Measurements from ENCODE around the gene SPI1.
A peak's percentile ranks its signal among the peaks of the same experiment; 100 is the strongest.

Gene SPI1

GRCh38 chr11:47394322-47395222, 16.2 kb upstream of the SPI1 start:
- FAIRE-seq (peak; percentile 85), DNase-seq (ENCODE audit: insufficient read length, low spot score) (peak; percentile 91)
- peak; percentile 66 for TF ChIP-seq POLR2AphosphoS5 (IDR thresholded peaks at IDR 0.05; ENCODE audit: low read depth, low read length)
- peak; percentile 54; the same call in 1 of the 2 replicates for TF ChIP-seq POU2F2 (IDR thresholded peaks at IDR 0.05; ENCODE audit: low read depth, low read length)
- peak; percentile 39; the same call in 1 of the 2 replicates for TF ChIP-seq POLR2A (IDR thresholded peaks at IDR 0.05; ENCODE audit: low read depth, low read length)
- no peak for TF ChIP-seq PAX5 (IDR thresholded peaks at IDR 0.05; ENCODE audit: insufficient read depth, low read length, severe bottlenecking)
- peak; percentile 67 for TF ChIP-seq TAF1 (IDR thresholded peaks at IDR 0.05; ENCODE audit: low read depth, low read length)
- peak; percentile 90 for TF ChIP-seq SPI1 (IDR thresholded peaks at IDR 0.05; ENCODE audit: low read depth, low read length)

GRCh38 chr11:47394050-47394321, 15.6 kb upstream of the SPI1 start:
- DNase-seq (ENCODE audit: insufficient read length, low spot score) (no peak), FAIRE-seq (no peak)
- no peak for TF ChIP-seq PAX5 (IDR thresholded peaks at IDR 0.05; ENCODE audit: insufficient read depth, low read length, severe bottlenecking)
- TF ChIP-seq SPI1 (IDR thresholded peaks at IDR 0.05; ENCODE audit: low read depth, low read length) = no peak
- TF ChIP-seq POLR2AphosphoS5 (IDR thresholded peaks at IDR 0.05; ENCODE audit: low read depth, low read length) = no peak
- no peak for TF ChIP-seq POLR2A (IDR thresholded peaks at IDR 0.05; ENCODE audit: low read depth, low read length)
- TF ChIP-seq POU2F2 (IDR thresholded peaks at IDR 0.05; ENCODE audit: low read depth, low read length) = no peak
- no peak for TF ChIP-seq TAF1 (IDR thresholded peaks at IDR 0.05; ENCODE audit: low read depth, low read length)

GRCh38 chr11:47393163-47394049, 15.1 kb upstream of the SPI1 start:
- TF ChIP-seq TAF1 (IDR thresholded peaks at IDR 0.05; ENCODE audit: low read depth, low read length) (no peak), POLR2AphosphoS5 (IDR thresholded peaks at IDR 0.05; ENCODE audit: low read depth, low read length) (no peak), POU2F2 (IDR thresholded peaks at IDR 0.05; ENCODE audit: low read depth, low read length) (no peak), PAX5 (IDR thresholded peaks at IDR 0.05; ENCODE audit: insufficient read depth, low read length, severe bottlenecking) (no peak), SPI1 (IDR thresholded peaks at IDR 0.05; ENCODE audit: low read depth, low read length) (no peak), POLR2A (IDR thresholded peaks at IDR 0.05; ENCODE audit: low read depth, low read length) (no peak)
- DNase-seq (ENCODE audit: insufficient read length, low spot score) (no peak), FAIRE-seq (peak; percentile 54)

GRCh38 chr11:47392546-47393162, 14.3 kb upstream of the SPI1 start:
- DNase-seq (ENCODE audit: insufficient read length, low spot score) (no peak), FAIRE-seq (no peak)
- no peak for TF ChIP-seq TAF1 (IDR thresholded peaks at IDR 0.05; ENCODE audit: low read depth, low read length)
- TF ChIP-seq POU2F2 (IDR thresholded peaks at IDR 0.05; ENCODE audit: low read depth, low read length) = no peak
- no peak for TF ChIP-seq POLR2AphosphoS5 (IDR thresholded peaks at IDR 0.05; ENCODE audit: low read depth, low read length)

- no peak for DNase-seq (ENCODE audit: insufficient read length, low spot score)
- TF ChIP-seq SPI1 (IDR thresholded peaks at IDR 0.05; ENCODE audit: low read depth, low read length) (no peak), POLR2A (IDR thresholded peaks at IDR 0.05; ENCODE audit: low read depth, low read length) (no peak), POLR2AphosphoS5 (IDR thresholded peaks at IDR 0.05; ENCODE audit: low read depth, low read length) (no peak), TAF1 (IDR thresholded peaks at IDR 0.05; ENCODE audit: low read depth, low read length) (no peak), POU2F2 (IDR thresholded peaks at IDR 0.05; ENCODE audit: low read depth, low read length) (no peak), PAX5 (IDR thresholded peaks at IDR 0.05; ENCODE audit: insufficient read depth, low read length, severe bottlenecking) (no peak)
- FAIRE-seq = no peak
Observed at GRCh38 chr11:47391711-47392432, 13.5 kb upstream of the SPI1 start.

GRCh38 chr11:47391077-47391583, 12.8 kb upstream of the SPI1 start:
- FAIRE-seq (no peak), DNase-seq (ENCODE audit: insufficient read length, low spot score) (no peak)
- 0 out of 2 replicates have a peak, but pooled peaks have one; percentile 3 for TF ChIP-seq SPI1 (IDR thresholded peaks at IDR 0.05; ENCODE audit: low read depth, low read length)
- no peak for TF ChIP-seq POLR2AphosphoS5 (IDR thresholded peaks at IDR 0.05; ENCODE audit: low read depth, low read length)

- TF ChIP-seq POLR2A (IDR thresholded peaks at IDR 0.05; ENCODE audit: low read depth, low read length) (no peak), TAF1 (IDR thresholded peaks at IDR 0.05; ENCODE audit: low read depth, low read length) (no peak), POU2F2 (IDR thresholded peaks at IDR 0.05; ENCODE audit: low read depth, low read length) (no peak), POLR2AphosphoS5 (IDR thresholded peaks at IDR 0.05; ENCODE audit: low read depth, low read length) (no peak), SPI1 (IDR thresholded peaks at IDR 0.05; ENCODE audit: low read depth, low read length) (no peak), PAX5 (IDR thresholded peaks at IDR 0.05; ENCODE audit: insufficient read depth, low read length, severe bottlenecking) (no peak)
- DNase-seq (ENCODE audit: insufficient read length, low spot score) (no peak), FAIRE-seq (no peak)
Observed at GRCh38 chr11:47390422-47390760, 12.0 kb upstream of the SPI1 start.

GRCh38 chr11:47389577-47390421, 11.5 kb upstream of the SPI1 start:
- TF ChIP-seq TAF1 (IDR thresholded peaks at IDR 0.05; ENCODE audit: low read depth, low read length) = no peak
- no peak for TF ChIP-seq POLR2AphosphoS5 (IDR thresholded peaks at IDR 0.05; ENCODE audit: low read depth, low read length)
- TF ChIP-seq POLR2A (IDR thresholded peaks at IDR 0.05; ENCODE audit: low read depth, low read length) = no peak
- no peak for TF ChIP-seq POU2F2 (IDR thresholded peaks at IDR 0.05; ENCODE audit: low read depth, low read length)
- no peak for TF ChIP-seq SPI1 (IDR thresholded peaks at IDR 0.05; ENCODE audit: low read depth, low read length)
- TF ChIP-seq PAX5 (IDR thresholded peaks at IDR 0.05; ENCODE audit: insufficient read depth, low read length, severe bottlenecking) = no peak
- FAIRE-seq = no peak

More at GRCh38 chr11:47389577-47390421, 11.5 kb upstream of the SPI1 start:
- DNase-seq (ENCODE audit: insufficient read length, low spot score) = no peak

Measured in GM12891 (cell line).